ENCODE data around the gene FN3K. TPM values are rescaled to one million over a fixed set of nuclear protein-coding genes. Genes with fewer than 3 reads are reported as not detected.

FN3K gene
- total and polyA plus RNA-seq, 2 of the 13 experiments (the other 11 are each of a cell fraction or from before 2014, with no cell fraction given) = 3.5 to 12.2 TPM

DNA sequence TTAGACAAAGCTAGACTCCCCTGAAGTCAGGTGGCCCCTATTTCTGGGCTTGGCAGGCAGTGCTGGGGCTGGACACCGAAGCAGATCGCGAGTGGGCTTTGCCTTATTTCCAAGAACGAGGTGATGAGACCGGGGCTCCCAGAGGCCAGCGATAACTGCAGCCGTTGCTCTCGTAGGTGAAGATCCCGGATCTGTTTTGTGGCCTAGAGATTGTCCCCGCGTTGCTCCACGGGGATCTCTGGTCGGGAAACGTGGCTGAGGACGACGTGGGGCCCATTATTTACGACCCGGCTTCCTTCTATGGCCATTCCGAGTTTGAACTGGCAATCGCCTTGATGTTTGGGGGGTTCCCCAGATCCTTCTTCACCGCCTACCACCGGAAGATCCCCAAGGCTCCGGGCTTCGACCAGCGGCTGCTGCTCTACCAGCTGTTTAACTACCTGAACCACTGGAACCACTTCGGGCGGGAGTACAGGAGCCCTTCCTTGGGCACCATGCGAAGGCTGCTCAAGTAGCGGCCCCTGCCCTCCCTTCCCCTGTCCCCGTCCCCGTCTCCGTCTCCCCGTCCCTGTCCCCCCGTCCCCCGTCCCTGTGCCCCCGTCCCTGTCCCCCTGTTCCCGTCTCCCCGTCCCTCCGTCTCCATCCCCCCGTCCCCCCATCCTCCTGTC lies 15.0 kb downstream of the FN3K start:
- Histone ChIP-seq H3K4me2 (ENCODE audit: low read depth, low read length) (no peak overlapping the region), H3K27ac (ENCODE audit: extremely low read length, insufficient read depth, low read length) (peak overlapping the region; percentile 42), H4K20me1 (ENCODE audit: insufficient read depth, low read length) (no peaks in the 10 kb centered on the region), H2AFZ (ENCODE audit: low read length) (no peak overlapping the region), H3K4me3 (replicated peaks in 1 of 3; ENCODE audit: insufficient read depth in 1 of 3, low read depth in 2 of 3, low read length in 3 of 3) (no peak overlapping the region), H3K79me2 (ENCODE audit: insufficient read depth, low read length) (peaks cover 14% of the 10 kb centered on the region), H3K27me3 (ENCODE audit: control insufficient read depth in 1 of 2, insufficient read depth in 2 of 2, low read length in 2 of 2) (no peaks in the 10 kb centered on the region; a peak in 1 of 5 replicates), H3K36me3 (replicated peaks in 1 of 2; ENCODE audit: control insufficient read depth in 1 of 2, insufficient read depth in 2 of 2, low read length in 2 of 2) (no peaks in the 10 kb centered on the region; a peak in 2 of 5 replicates), H3K9me3 (ENCODE audit: low read length) (no peaks in the 10 kb centered on the region), H3K9ac (ENCODE audit: insufficient read depth, low read depth, low read length) (no peak overlapping the region), H3K4me1 (ENCODE audit: insufficient read depth, low read length) (peaks cover 22% of the 10 kb centered on the region)
- 97% methylated on average over 40 of the region's 40 CpGs for WGBS (ENCODE audit: low lambda C conversion rate)
- no peak for FAIRE-seq
- ChIA-PET CTCF (ENCODE audit: low intra/inter-chr PET ratio, low total read pairs) (no interaction called here), POLR2A (interaction anchor here (0.9 kb wide), 1 partner anchor 15 kb away, joined by 3 read pairs; the partner anchor contains the start of gene FN3K)
- DNase-seq (ENCODE audit: low spot score) = no peak
- in situ Hi-C loops (cut with HindIII; ENCODE audit: extremely low pct_ligation_motif_present, low pct_unique_long_range_greater_than_20kb) = loop anchor here (5.0 kb wide), 1 partner anchor 33 kb away; the partner anchor contains the start of gene FN3KRP
- intact Hi-C loops (cut with micrococcal nuclease; ENCODE audit: unreplicated experiment) = loop anchor here (5.0 kb wide), 1 partner anchor 33 kb away; the partner anchor contains the start of gene FN3KRP
- no peak for ATAC-seq
- TF ChIP-seq SUZ12 (IDR thresholded peaks at IDR 0.05; ENCODE audit: low read depth, low read length) (no peak), PCBP1 (IDR thresholded peaks at IDR 0.05; ENCODE audit: borderline replicate concordance, low read depth, low read length) (0 out of 2 replicates have a peak, but pooled peaks have one; percentile 65), RXRA (CRISPR knock-in tag; IDR thresholded peaks at IDR 0.05) (0 out of 2 replicates have a peak, but pooled peaks have one; percentile 17), FOSL1 (CRISPR knock-in tag; IDR thresholded peaks at IDR 0.05; ENCODE audit: borderline replicate concordance) (no peak), STAT5B (CRISPR knock-in tag; IDR thresholded peaks at IDR 0.05) (no peak), ZBTB38 (CRISPR knock-in tag; IDR thresholded peaks at IDR 0.05) (peak; percentile 91), AGO2 (optimal IDR thresholded peaks at IDR 0.05; ENCODE audit: low read depth, low read length) (peak; percentile 47), PRPF4 (IDR thresholded peaks at IDR 0.05; ENCODE audit: low read depth, low read length, poor library complexity, severe bottlenecking) (peak; percentile 50)
- TF ChIP-seq, protein P1, sequence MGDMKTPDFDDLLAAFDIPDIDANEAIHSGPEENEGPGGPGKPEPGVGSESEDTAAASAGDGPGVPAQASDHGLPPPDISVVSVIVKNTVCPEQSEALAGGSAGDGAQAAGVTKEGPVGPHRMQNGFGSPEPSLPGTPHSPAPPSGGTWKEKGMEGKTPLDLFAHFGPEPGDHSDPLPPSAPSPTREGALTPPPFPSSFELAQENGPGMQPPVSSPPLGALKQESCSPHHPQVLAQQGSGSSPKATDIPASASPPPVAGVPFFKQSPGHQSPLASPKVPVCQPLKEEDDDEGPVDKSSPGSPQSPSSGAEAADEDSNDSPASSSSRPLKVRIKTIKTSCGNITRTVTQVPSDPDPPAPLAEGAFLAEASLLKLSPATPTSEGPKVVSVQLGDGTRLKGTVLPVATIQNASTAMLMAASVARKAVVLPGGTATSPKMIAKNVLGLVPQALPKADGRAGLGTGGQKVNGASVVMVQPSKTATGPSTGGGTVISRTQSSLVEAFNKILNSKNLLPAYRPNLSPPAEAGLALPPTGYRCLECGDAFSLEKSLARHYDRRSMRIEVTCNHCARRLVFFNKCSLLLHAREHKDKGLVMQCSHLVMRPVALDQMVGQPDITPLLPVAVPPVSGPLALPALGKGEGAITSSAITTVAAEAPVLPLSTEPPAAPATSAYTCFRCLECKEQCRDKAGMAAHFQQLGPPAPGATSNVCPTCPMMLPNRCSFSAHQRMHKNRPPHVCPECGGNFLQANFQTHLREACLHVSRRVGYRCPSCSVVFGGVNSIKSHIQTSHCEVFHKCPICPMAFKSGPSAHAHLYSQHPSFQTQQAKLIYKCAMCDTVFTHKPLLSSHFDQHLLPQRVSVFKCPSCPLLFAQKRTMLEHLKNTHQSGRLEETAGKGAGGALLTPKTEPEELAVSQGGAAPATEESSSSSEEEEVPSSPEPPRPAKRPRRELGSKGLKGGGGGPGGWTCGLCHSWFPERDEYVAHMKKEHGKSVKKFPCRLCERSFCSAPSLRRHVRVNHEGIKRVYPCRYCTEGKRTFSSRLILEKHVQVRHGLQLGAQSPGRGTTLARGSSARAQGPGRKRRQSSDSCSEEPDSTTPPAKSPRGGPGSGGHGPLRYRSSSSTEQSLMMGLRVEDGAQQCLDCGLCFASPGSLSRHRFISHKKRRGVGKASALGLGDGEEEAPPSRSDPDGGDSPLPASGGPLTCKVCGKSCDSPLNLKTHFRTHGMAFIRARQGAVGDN (CRISPR knock-in tag; IDR thresholded peaks at IDR 0.05) = 0 out of 2 replicates have a peak, but pooled peaks have one; percentile 13
- no TSS peak for BruUV-seq (replicated peaks)
